GM23338 (cell line): ENCODE results near the gene KCNA1. TPM values are rescaled to one million over a fixed set of nuclear protein-coding genes. Genes with fewer than 3 reads are reported as not detected.

Experiments
- ATAC-seq: fragments of 200-7000 bp; cut with Tn5 transposase; 3 replicates; pipeline ENCODE4 v1.9.1; 2020
- DNase-seq: peaks from one replicate; pipeline ENCODE4 v3.0.0-alpha.2; 2015; ENCODE audit warnings: low spot score
- H2AFZ ChIP-seq: fragments of 200-600 bp; sonication (generic); 2 replicates; pipeline ENCODE4 v1.8.0; 2016; ENCODE audit warnings: antibody characterized with exemption, mild to moderate bottlenecking, moderate library complexity
- H3F3A ChIP-seq: fragments of 200-600 bp; sonication (generic); replicated peaks from 2 replicates; pipeline ENCODE4 v1.8.0; 2017; ENCODE audit warnings: antibody characterized with exemption, mixed run types, low read depth
- H3K27ac ChIP-seq: fragments of 200-600 bp; sonication (generic); 2 replicates; pipeline ENCODE4 v1.6.1; 2016; ENCODE audit warnings: low read depth
- H3K27me3 ChIP-seq: fragments of 200-600 bp; sonication (generic); 2 replicates; pipeline ENCODE4 v1.8.0; 2016; ENCODE audit warnings: mild to moderate bottlenecking, mixed run types, moderate library complexity; ENCODE audit not compliant: insufficient read depth
- H3K36me3 ChIP-seq: fragments of 200-600 bp; sonication (generic); 2 replicates; pipeline ENCODE4 v1.8.0; 2016; ENCODE audit warnings: mild to moderate bottlenecking; ENCODE audit not compliant: insufficient read depth
- H3K4me1 ChIP-seq: fragments of 200-600 bp; sonication (generic); 2 replicates; pipeline ENCODE4 v1.8.0; 2016; ENCODE audit warnings: mild to moderate bottlenecking, moderate library complexity; ENCODE audit not compliant: insufficient read depth
- H3K4me2 ChIP-seq: fragments of 200-600 bp; sonication (generic); 2 replicates; pipeline ENCODE4 v1.7.1; 2017; ENCODE audit warnings: mixed run types
- H3K4me3 ChIP-seq: fragments of 200-600 bp; sonication (generic); 2 replicates; pipeline ENCODE4 v1.6.1; 2016; ENCODE audit warnings: mixed run types
- H3K79me2 ChIP-seq: fragments of 200-600 bp; sonication (generic); replicated peaks from 2 replicates; pipeline ENCODE4 v1.8.0; 2017; ENCODE audit warnings: mild to moderate bottlenecking; ENCODE audit not compliant: insufficient read depth
- H3K9me2 ChIP-seq: fragments of 200-600 bp; sonication (generic); 2 replicates; pipeline ENCODE4 v1.8.0; 2017; ENCODE audit not compliant: insufficient read depth
- H4K20me1 ChIP-seq: fragments of 200-600 bp; sonication (generic); replicated peaks from 2 replicates; pipeline ENCODE4 v1.8.0; 2017; ENCODE audit warnings: mild to moderate bottlenecking; ENCODE audit not compliant: insufficient read depth
- H3K27ac Mint-ChIP-seq: 2 replicates; pipeline ENCODE4 v1.8.0; 2020; ENCODE audit warnings: inconsistent platforms, mild to moderate bottlenecking, moderate library complexity, mixed read lengths
- H3K27me3 Mint-ChIP-seq: 3 replicates; pipeline ENCODE4 v1.8.0; 2022; ENCODE audit warnings: low read depth, mild to moderate bottlenecking, moderate library complexity, mixed read lengths, inconsistent platforms; ENCODE audit not compliant: insufficient read depth, poor library complexity
- H3K36me3 Mint-ChIP-seq: 3 replicates; pipeline ENCODE4 v1.8.0; 2021; ENCODE audit warnings: low read depth, mild to moderate bottlenecking, inconsistent platforms, moderate library complexity, mixed read lengths
- H3K4me1 Mint-ChIP-seq: 3 replicates; pipeline ENCODE4 v1.8.0; 2020; ENCODE audit warnings: mild to moderate bottlenecking, inconsistent platforms, mixed read lengths
- H3K4me3 Mint-ChIP-seq: 3 replicates; pipeline ENCODE4 v1.8.0; 2021; ENCODE audit warnings: moderate library complexity, mild to moderate bottlenecking, inconsistent platforms, mixed read lengths
- H3K9me3 Mint-ChIP-seq: 3 replicates; pipeline ENCODE4 v1.8.0; 2020; ENCODE audit warnings: moderate library complexity, mild to moderate bottlenecking, inconsistent platforms, mixed read lengths
- CREB1 ChIP-seq: fragments of 250-450 bp; sonication (Bioruptor Pico); IDR thresholded peaks from 2 replicates; pipeline ENCODE4 v1.5.0; 2020; ENCODE audit warnings: low read depth, mild to moderate bottlenecking, moderate library complexity
- EZH2 ChIP-seq: fragments of 200-600 bp; sonication (generic); IDR thresholded peaks from one replicate; pipeline ENCODE4 v1.8.0; 2017; ENCODE audit warnings: antibody characterized with exemption, mild to moderate bottlenecking, low read depth; ENCODE audit not compliant: unreplicated experiment
- NANOG ChIP-seq: IDR thresholded peaks from 2 replicates; pipeline ENCODE4 v1.6.1; 2016; ENCODE audit warnings: antibody characterized with exemption, borderline replicate concordance
- STAT1 ChIP-seq: IDR thresholded peaks from one replicate; pipeline ENCODE4 v1.6.1; 2016; ENCODE audit warnings: antibody characterized with exemption; ENCODE audit not compliant: unreplicated experiment
- ZNF114 ChIP-seq: fragments of 250-450 bp; sonication (Bioruptor Pico); IDR thresholded peaks from 2 replicates; pipeline ENCODE4 v1.5.0; 2020; ENCODE audit warnings: mild to moderate bottlenecking, moderate library complexity
- ZNF331 ChIP-seq: fragments of 250-450 bp; sonication (Bioruptor Pico); IDR thresholded peaks from 2 replicates; pipeline ENCODE4 v1.5.0; 2020; ENCODE audit warnings: low read depth, mild to moderate bottlenecking, moderate library complexity
- polyA plus RNA-seq: library from polyadenylated mRNA; unstranded; fragments of >200 nt; fragmentation: Nextera tagmentation; extraction: Ambion mirVana; gene quantifications from 2 replicates; pipeline ENCODE4 v1.2.1, GENCODE V29; 2016
- total RNA-seq: library from RNA; depleted of rRNA; stranded (reverse); fragments of >200 nt; shearing (Covaris generic); gene quantifications from 2 replicates; pipeline ENCODE4 v1.2.3, GENCODE V29; 2014
- TF ChIP-seq, protein P1 (sequence below), 2 experiments: fragments of 200-600 bp in 1 of 2; sonication (generic) in 1 of 2; conservative IDR thresholded peaks; 2 replicates each; pipeline versions ENCODE4 v1.5.1 to v1.6.1; 2016 to 2017; ENCODE audit warnings: antibody characterized with exemption in 2 of 2, low read depth in 2 of 2, mild to moderate bottlenecking in 2 of 2, moderate library complexity in 1 of 2
- TF ChIP-seq, protein P2 (sequence below): fragments of 250-450 bp; sonication (Bioruptor Pico); IDR thresholded peaks from 2 replicates; pipeline ENCODE4 v1.5.0; 2020; ENCODE audit warnings: mild to moderate bottlenecking, moderate library complexity

The KCNA1 gene
- total and polyA plus RNA-seq, 2 experiments from 2014 or later, result 0.10 to 1.2 TPM

GRCh38 chr12:4908684-4909409, 858 bp upstream of the KCNA1 start:
- H3K9me2 ChIP-seq, result 0 out of 2 replicates have a peak, but pooled peaks cover 3% of the 10 kb centered on the region
- ATAC-seq (peak; percentile 88), DNase-seq (peak; percentile 96)
- 0 out of 2 replicates have a peak, but pooled peaks cover 5% of the 10 kb centered on the region for H3F3A ChIP-seq
- no peaks in the 10 kb centered on the region; the same call in 1 of the 2 replicates for H3K4me1 ChIP-seq
- H3K27me3 ChIP-seq, result peaks cover 75% of the 10 kb centered on the region
- no peaks in the 10 kb centered on the region for H4K20me1 ChIP-seq
- H3K36me3 ChIP-seq, result no peaks in the 10 kb centered on the region
- peak overlapping the region; percentile 94 for H2AFZ ChIP-seq
- TF ChIP-seq, protein P1, sequence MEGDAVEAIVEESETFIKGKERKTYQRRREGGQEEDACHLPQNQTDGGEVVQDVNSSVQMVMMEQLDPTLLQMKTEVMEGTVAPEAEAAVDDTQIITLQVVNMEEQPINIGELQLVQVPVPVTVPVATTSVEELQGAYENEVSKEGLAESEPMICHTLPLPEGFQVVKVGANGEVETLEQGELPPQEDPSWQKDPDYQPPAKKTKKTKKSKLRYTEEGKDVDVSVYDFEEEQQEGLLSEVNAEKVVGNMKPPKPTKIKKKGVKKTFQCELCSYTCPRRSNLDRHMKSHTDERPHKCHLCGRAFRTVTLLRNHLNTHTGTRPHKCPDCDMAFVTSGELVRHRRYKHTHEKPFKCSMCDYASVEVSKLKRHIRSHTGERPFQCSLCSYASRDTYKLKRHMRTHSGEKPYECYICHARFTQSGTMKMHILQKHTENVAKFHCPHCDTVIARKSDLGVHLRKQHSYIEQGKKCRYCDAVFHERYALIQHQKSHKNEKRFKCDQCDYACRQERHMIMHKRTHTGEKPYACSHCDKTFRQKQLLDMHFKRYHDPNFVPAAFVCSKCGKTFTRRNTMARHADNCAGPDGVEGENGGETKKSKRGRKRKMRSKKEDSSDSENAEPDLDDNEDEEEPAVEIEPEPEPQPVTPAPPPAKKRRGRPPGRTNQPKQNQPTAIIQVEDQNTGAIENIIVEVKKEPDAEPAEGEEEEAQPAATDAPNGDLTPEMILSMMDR (conservative IDR thresholded peaks at IDR 0.05; ENCODE audit: low read depth in 2 of 2), result peak; percentile 39
- TF ChIP-seq EZH2 (peak; percentile 75), ZNF331 (CRISPR knock-in tag) (no peak)
- Mint-ChIP-seq H3K36me3 (peaks cover 8% of the 10 kb centered on the region), H3K4me1 (peaks cover 9% of the 10 kb centered on the region), H3K9me3 (peaks cover 10% of the 10 kb centered on the region), H3K27ac (no peak overlapping the region), H3K27me3 (peaks cover 44% of the 10 kb centered on the region), H3K4me3 (peak overlapping the region; percentile 82)
- H3K27ac ChIP-seq, result no peak overlapping the region
- peak overlapping the region; percentile 76 for H3K4me3 ChIP-seq
- peak overlapping the region; percentile 97 for H3K4me2 ChIP-seq
- H3K79me2 ChIP-seq, result no peaks in the 10 kb centered on the region

- Histone ChIP-seq H2AFZ (peak overlapping the region; percentile 94), H3K79me2 (no peaks in the 10 kb centered on the region), H3K4me3 (peak overlapping the region; percentile 76), H3K4me2 (peak overlapping the region; percentile 97), H3K27ac (no peak overlapping the region), H4K20me1 (no peaks in the 10 kb centered on the region), H3F3A (0 out of 2 replicates have a peak, but pooled peaks cover 5% of the 10 kb centered on the region), H3K9me2 (0 out of 2 replicates have a peak, but pooled peaks cover 3% of the 10 kb centered on the region), H3K27me3 (peaks cover 75% of the 10 kb centered on the region), H3K36me3 (no peaks in the 10 kb centered on the region), H3K4me1 (no peaks in the 10 kb centered on the region; the same call in 1 of the 2 replicates)
- Mint-ChIP-seq H3K4me1 (peaks cover 9% of the 10 kb centered on the region), H3K4me3 (peak overlapping the region; percentile 82), H3K9me3 (peaks cover 10% of the 10 kb centered on the region), H3K36me3 (peaks cover 8% of the 10 kb centered on the region), H3K27me3 (peaks cover 44% of the 10 kb centered on the region), H3K27ac (no peak overlapping the region)
- ATAC-seq (peak; percentile 18), DNase-seq (peak; percentile 54)
- TF ChIP-seq EZH2 (peak; percentile 22), NANOG (no peak), ZNF114 (CRISPR knock-in tag) (no peak), CREB1 (no peak), STAT1 (no peak)
- TF ChIP-seq, protein P1 (conservative IDR thresholded peaks at IDR 0.05; ENCODE audit: low read depth in 2 of 2), result no peak; a peak in 2 of 4 replicates
- TF ChIP-seq, protein P2, sequence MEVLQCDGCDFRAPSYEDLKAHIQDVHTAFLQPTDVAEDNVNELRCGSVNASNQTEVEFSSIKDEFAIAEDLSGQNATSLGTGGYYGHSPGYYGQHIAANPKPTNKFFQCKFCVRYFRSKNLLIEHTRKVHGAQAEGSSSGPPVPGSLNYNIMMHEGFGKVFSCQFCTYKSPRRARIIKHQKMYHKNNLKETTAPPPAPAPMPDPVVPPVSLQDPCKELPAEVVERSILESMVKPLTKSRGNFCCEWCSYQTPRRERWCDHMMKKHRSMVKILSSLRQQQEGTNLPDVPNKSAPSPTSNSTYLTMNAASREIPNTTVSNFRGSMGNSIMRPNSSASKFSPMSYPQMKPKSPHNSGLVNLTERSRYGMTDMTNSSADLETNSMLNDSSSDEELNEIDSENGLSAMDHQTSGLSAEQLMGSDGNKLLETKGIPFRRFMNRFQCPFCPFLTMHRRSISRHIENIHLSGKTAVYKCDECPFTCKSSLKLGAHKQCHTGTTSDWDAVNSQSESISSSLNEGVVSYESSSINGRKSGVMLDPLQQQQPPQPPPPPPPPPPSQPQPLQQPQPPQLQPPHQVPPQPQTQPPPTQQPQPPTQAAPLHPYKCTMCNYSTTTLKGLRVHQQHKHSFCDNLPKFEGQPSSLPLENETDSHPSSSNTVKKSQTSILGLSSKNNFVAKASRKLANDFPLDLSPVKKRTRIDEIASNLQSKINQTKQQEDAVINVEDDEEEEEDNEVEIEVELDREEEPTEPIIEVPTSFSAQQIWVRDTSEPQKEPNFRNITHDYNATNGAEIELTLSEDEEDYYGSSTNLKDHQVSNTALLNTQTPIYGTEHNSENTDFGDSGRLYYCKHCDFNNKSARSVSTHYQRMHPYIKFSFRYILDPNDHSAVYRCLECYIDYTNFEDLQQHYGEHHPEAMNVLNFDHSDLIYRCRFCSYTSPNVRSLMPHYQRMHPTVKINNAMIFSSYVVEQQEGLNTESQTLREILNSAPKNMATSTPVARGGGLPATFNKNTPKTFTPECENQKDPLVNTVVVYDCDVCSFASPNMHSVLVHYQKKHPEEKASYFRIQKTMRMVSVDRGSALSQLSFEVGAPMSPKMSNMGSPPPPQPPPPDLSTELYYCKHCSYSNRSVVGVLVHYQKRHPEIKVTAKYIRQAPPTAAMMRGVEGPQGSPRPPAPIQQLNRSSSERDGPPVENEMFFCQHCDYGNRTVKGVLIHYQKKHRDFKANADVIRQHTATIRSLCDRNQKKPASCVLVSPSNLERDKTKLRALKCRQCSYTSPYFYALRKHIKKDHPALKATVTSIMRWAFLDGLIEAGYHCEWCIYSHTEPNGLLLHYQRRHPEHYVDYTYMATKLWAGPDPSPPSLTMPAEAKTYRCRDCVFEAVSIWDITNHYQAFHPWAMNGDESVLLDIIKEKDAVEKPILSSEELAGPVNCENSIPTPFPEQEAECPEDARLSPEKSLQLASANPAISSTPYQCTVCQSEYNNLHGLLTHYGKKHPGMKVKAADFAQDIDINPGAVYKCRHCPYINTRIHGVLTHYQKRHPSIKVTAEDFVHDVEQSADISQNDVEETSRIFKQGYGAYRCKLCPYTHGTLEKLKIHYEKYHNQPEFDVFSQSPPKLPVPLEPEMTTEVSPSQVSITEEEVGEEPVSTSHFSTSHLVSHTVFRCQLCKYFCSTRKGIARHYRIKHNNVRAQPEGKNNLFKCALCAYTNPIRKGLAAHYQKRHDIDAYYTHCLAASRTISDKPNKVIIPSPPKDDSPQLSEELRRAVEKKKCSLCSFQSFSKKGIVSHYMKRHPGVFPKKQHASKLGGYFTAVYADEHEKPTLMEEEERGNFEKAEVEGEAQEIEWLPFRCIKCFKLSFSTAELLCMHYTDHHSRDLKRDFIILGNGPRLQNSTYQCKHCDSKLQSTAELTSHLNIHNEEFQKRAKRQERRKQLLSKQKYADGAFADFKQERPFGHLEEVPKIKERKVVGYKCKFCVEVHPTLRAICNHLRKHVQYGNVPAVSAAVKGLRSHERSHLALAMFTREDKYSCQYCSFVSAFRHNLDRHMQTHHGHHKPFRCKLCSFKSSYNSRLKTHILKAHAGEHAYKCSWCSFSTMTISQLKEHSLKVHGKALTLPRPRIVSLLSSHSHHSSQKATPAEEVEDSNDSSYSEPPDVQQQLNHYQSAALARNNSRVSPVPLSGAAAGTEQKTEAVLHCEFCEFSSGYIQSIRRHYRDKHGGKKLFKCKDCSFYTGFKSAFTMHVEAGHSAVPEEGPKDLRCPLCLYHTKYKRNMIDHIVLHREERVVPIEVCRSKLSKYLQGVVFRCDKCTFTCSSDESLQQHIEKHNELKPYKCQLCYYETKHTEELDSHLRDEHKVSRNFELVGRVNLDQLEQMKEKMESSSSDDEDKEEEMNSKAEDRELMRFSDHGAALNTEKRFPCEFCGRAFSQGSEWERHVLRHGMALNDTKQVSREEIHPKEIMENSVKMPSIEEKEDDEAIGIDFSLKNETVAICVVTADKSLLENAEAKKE (CRISPR knock-in tag), result no peak
Measured at GRCh38 chr12:4909410-4909733, 333 bp upstream of the KCNA1 start.
